Measurements from ENCODE around the gene ERVFRD-1. TPM values are rescaled to one million over a fixed set of nuclear protein-coding genes. Genes with fewer than 3 reads are reported as not detected.

The ERVFRD-1 gene
- total and polyA plus RNA-seq, 2 of the 13 experiments (the other 11 are each of a cell fraction or from before 2014, with no cell fraction given): not detected

DNA sequence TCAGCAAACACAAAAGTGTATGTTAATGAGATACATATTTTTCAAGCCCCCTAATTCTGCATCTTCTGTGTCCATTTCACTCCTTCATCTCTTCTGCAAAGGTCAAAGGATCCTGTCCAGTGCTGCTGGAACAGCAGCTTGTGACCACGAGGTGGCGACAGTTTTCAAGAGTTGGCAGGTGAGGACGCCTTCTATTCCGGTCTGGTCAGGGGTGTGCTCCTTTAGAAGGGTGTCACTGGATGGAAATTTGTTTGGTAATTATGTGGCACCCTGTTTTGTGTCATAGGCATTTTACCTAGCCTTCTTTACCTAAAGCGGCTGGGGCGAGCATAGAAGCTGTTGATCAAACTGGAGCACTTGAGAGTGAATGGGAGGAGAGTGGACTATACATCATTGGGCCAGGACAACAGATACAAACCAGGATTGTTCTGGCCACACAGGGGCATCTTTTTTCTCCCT is 32.9 kb upstream of the ERVFRD-1 start (continued):
- TF ChIP-seq, protein P1, sequence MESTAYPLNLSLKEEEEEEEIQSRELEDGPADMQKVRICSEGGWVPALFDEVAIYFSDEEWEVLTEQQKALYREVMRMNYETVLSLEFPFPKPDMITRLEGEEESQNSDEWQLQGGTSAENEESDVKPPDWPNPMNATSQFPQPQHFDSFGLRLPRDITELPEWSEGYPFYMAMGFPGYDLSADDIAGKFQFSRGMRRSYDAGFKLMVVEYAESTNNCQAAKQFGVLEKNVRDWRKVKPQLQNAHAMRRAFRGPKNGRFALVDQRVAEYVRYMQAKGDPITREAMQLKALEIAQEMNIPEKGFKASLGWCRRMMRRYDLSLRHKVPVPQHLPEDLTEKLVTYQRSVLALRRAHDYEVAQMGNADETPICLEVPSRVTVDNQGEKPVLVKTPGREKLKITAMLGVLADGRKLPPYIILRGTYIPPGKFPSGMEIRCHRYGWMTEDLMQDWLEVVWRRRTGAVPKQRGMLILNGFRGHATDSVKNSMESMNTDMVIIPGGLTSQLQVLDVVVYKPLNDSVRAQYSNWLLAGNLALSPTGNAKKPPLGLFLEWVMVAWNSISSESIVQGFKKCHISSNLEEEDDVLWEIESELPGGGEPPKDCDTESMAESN (CRISPR knock-in tag; conservative IDR thresholded peaks at IDR 0.05): no peak
- TF ChIP-seq BRCA1 (CRISPR knock-in tag; IDR thresholded peaks at IDR 0.05): 0 out of 2 replicates have a peak, but pooled peaks have one; percentile 0
- TF ChIP-seq MEF2D (CRISPR knock-in tag; IDR thresholded peaks at IDR 0.05): no peak
- TF ChIP-seq HDAC6 (IDR thresholded peaks at IDR 0.05; ENCODE audit: low read depth, low read length): no peak
- no peak for TF ChIP-seq HCFC1 (IDR thresholded peaks at IDR 0.05; ENCODE audit: low read depth, low read length)
- TF ChIP-seq SNAI1 (CRISPR knock-in tag; IDR thresholded peaks at IDR 0.05; ENCODE audit: borderline replicate concordance): no peak
- TF ChIP-seq, protein P2, sequence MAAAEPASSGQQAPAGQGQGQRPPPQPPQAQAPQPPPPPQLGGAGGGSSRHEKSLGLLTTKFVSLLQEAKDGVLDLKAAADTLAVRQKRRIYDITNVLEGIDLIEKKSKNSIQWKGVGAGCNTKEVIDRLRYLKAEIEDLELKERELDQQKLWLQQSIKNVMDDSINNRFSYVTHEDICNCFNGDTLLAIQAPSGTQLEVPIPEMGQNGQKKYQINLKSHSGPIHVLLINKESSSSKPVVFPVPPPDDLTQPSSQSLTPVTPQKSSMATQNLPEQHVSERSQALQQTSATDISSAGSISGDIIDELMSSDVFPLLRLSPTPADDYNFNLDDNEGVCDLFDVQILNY (CRISPR knock-in tag; conservative IDR thresholded peaks at IDR 0.05): no peak
- TF ChIP-seq ZNF207 (IDR thresholded peaks at IDR 0.05; ENCODE audit: borderline replicate concordance): no peak
- TF ChIP-seq, protein P3, sequence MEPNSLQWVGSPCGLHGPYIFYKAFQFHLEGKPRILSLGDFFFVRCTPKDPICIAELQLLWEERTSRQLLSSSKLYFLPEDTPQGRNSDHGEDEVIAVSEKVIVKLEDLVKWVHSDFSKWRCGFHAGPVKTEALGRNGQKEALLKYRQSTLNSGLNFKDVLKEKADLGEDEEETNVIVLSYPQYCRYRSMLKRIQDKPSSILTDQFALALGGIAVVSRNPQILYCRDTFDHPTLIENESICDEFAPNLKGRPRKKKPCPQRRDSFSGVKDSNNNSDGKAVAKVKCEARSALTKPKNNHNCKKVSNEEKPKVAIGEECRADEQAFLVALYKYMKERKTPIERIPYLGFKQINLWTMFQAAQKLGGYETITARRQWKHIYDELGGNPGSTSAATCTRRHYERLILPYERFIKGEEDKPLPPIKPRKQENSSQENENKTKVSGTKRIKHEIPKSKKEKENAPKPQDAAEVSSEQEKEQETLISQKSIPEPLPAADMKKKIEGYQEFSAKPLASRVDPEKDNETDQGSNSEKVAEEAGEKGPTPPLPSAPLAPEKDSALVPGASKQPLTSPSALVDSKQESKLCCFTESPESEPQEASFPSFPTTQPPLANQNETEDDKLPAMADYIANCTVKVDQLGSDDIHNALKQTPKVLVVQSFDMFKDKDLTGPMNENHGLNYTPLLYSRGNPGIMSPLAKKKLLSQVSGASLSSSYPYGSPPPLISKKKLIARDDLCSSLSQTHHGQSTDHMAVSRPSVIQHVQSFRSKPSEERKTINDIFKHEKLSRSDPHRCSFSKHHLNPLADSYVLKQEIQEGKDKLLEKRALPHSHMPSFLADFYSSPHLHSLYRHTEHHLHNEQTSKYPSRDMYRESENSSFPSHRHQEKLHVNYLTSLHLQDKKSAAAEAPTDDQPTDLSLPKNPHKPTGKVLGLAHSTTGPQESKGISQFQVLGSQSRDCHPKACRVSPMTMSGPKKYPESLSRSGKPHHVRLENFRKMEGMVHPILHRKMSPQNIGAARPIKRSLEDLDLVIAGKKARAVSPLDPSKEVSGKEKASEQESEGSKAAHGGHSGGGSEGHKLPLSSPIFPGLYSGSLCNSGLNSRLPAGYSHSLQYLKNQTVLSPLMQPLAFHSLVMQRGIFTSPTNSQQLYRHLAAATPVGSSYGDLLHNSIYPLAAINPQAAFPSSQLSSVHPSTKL (CRISPR knock-in tag; IDR thresholded peaks at IDR 0.05): peak; percentile 55; the same call in 1 of the 2 replicates
- no peak for TF ChIP-seq ZNF20 (CRISPR knock-in tag; IDR thresholded peaks at IDR 0.05)
- no peak for TF ChIP-seq RELA (CRISPR knock-in tag; IDR thresholded peaks at IDR 0.05)
- TF ChIP-seq, protein P4, sequence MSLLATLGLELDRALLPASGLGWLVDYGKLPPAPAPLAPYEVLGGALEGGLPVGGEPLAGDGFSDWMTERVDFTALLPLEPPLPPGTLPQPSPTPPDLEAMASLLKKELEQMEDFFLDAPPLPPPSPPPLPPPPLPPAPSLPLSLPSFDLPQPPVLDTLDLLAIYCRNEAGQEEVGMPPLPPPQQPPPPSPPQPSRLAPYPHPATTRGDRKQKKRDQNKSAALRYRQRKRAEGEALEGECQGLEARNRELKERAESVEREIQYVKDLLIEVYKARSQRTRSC (CRISPR knock-in tag; IDR thresholded peaks at IDR 0.05; ENCODE audit: low read depth): no peak
- 0 out of 2 replicates have a peak, but pooled peaks have one; percentile 31 for TF ChIP-seq ZNF383 (CRISPR knock-in tag; IDR thresholded peaks at IDR 0.05; ENCODE audit: borderline replicate concordance)
- TF ChIP-seq ZNF446 (CRISPR knock-in tag; IDR thresholded peaks at IDR 0.05): no peak
- no peak for TF ChIP-seq ZNF367 (CRISPR knock-in tag; IDR thresholded peaks at IDR 0.05; ENCODE audit: borderline replicate concordance)
- TF ChIP-seq HOXA7 (CRISPR knock-in tag; IDR thresholded peaks at IDR 0.05): no peak
- no peak for TF ChIP-seq KDM1A (CRISPR knock-in tag; IDR thresholded peaks at IDR 0.05)
- no peak for TF ChIP-seq ISX (CRISPR knock-in tag; conservative IDR thresholded peaks at IDR 0.05)
- TF ChIP-seq ZNF496 (CRISPR knock-in tag; IDR thresholded peaks at IDR 0.05; ENCODE audit: insufficient replicate concordance): no peak

All from HepG2 (cell line).